ENCODE measurements around the gene LRFN2. TPM values are rescaled to one million over a fixed set of nuclear protein-coding genes. Genes with fewer than 3 reads are reported as not detected.

LRFN2 gene
- total RNA-seq, 4 donors from 2014 or later, result 0.83 TPM; not detected in 3

- Histone ChIP-seq H3K9me3 (no peaks in the 10 kb centered on the region), H3K4me3 (no peak overlapping the region), H3K36me3 (no peaks in the 10 kb centered on the region), H3K4me1 (no peaks in the 10 kb centered on the region), H3K27me3 (no peaks in the 10 kb centered on the region), H3K27ac (no peak overlapping the region)
- TF ChIP-seq, protein P1, sequence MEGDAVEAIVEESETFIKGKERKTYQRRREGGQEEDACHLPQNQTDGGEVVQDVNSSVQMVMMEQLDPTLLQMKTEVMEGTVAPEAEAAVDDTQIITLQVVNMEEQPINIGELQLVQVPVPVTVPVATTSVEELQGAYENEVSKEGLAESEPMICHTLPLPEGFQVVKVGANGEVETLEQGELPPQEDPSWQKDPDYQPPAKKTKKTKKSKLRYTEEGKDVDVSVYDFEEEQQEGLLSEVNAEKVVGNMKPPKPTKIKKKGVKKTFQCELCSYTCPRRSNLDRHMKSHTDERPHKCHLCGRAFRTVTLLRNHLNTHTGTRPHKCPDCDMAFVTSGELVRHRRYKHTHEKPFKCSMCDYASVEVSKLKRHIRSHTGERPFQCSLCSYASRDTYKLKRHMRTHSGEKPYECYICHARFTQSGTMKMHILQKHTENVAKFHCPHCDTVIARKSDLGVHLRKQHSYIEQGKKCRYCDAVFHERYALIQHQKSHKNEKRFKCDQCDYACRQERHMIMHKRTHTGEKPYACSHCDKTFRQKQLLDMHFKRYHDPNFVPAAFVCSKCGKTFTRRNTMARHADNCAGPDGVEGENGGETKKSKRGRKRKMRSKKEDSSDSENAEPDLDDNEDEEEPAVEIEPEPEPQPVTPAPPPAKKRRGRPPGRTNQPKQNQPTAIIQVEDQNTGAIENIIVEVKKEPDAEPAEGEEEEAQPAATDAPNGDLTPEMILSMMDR (IDR thresholded peaks at IDR 0.05), result no peak
- TF ChIP-seq POLR2A (IDR thresholded peaks at IDR 0.05), result no peak
- no peak for DNase-seq
These were observed 155.5 kb downstream of the LRFN2 start for GRCh38 chr6:40431706-40432105.

DNA sequence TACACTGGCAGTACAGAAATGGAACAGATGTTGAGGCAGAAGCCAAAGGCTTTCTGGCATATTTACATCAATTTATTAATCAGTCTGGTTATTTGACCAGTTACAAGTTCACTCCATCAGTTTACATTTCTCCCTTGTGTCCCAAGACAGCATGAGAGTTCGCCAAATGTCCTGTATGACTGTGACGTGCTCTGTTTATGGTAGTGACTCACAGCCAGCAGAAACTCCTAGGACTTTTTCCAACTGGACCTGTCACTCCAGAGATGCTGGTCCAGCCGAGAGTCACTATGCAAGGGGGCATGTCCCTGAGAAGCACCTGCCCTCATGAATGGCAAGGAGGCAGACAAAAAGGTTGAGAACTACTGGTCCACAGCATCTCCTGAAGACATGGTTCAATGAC lies 160.0 kb downstream of the LRFN2 start:
- no peak overlapping the region for H3K4me3 ChIP-seq
- no peaks in the 10 kb centered on the region for H3K36me3 ChIP-seq
- H3K4me1 ChIP-seq, result no peaks in the 10 kb centered on the region
- no peaks in the 10 kb centered on the region for H3K9me3 ChIP-seq
- DNase-seq, result no peak
- no peak overlapping the region for H3K27ac ChIP-seq
- TF ChIP-seq, protein P1 (IDR thresholded peaks at IDR 0.05), result no peak
- TF ChIP-seq POLR2A (IDR thresholded peaks at IDR 0.05), result no peak
- no peaks in the 10 kb centered on the region for H3K27me3 ChIP-seq

DNA sequence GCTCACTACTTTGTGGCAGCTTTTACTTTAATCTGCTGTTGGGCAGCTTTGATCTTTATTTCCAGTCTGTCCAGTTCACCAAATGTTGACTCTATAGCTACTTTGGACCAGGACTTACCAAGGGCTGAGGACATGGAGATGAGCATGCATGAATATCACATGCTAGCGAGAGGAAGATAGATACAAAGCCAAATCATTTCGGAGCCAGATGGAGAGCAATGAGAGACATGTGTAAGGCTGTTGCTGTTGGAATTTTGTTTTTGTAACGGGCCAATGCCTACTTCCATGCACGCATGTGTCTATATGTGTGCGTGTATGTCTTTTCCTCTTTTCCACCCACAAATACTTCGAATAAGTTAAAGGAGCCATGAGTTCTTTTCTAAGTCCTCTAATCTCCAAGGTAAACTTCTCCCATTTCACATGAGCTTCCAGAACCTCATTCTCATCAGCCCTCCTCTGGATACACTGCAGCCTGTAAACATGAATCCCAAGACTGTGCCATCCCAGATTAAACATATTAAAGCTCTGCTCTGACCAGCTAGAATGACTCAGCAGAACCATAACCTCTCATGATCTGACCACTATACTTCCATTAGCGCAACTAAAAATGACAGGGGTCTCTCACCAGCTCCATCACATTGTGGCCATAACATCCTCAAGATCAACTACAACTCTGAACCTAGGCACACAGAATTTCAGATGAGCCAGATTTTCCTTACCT lies 160.7 kb downstream of the LRFN2 start:
- H3K4me1 ChIP-seq, result no peaks in the 10 kb centered on the region
- no peak overlapping the region for H3K27ac ChIP-seq
- H3K27me3 ChIP-seq, result no peaks in the 10 kb centered on the region
- no peaks in the 10 kb centered on the region for H3K36me3 ChIP-seq
- no peak for TF ChIP-seq POLR2A (IDR thresholded peaks at IDR 0.05)
- TF ChIP-seq, protein P1 (IDR thresholded peaks at IDR 0.05), result no peak
- no peaks in the 10 kb centered on the region for H3K9me3 ChIP-seq
- H3K4me3 ChIP-seq, result no peak overlapping the region
- DNase-seq, result no peak

DNA sequence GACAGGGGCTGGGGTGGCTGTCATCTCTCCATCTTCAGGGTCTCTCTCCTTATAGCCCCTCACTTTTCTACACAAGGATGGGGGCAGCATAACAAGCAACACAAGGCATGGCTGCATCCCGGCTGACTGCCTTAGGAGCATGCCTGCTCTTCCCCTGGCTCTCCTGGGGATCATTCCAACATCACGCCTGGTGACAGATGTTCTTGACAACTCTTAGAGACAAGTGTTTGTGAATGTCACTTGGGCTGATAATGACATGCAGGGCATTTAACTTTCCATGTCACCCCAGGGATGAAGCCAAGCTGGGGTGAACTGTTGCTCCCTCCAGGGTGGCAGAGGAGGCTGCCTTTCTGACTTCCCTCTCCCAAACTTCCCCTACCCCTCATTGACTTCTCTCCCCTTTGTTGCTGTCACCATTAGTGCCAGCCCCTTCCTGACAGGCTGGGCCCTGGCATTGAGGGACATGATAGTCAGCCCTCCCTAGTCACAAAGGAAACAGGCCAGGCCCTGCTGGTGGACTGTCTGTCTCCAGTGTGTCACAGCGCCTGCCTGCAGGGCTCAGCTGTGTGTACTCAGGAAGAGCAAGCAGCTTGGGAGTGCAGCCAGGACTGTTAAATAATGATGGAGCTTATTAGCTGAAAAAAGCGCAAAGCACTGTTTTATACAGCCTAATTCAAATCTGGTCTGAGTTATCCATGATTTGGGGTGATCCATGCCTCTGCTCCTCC lies 161.8 kb downstream of the LRFN2 start:
- H3K27ac ChIP-seq, result no peak overlapping the region
- H3K27me3 ChIP-seq, result no peaks in the 10 kb centered on the region
- TF ChIP-seq, protein P1 (IDR thresholded peaks at IDR 0.05), result no peak
- no peak for TF ChIP-seq POLR2A (IDR thresholded peaks at IDR 0.05)
- DNase-seq, result no peak
- H3K36me3 ChIP-seq, result no peaks in the 10 kb centered on the region
- H3K9me3 ChIP-seq, result no peaks in the 10 kb centered on the region
- H3K4me3 ChIP-seq, result no peak overlapping the region
- H3K4me1 ChIP-seq, result no peaks in the 10 kb centered on the region

- no peak overlapping the region for H3K4me3 ChIP-seq
- H3K9me3 ChIP-seq, result no peaks in the 10 kb centered on the region
- TF ChIP-seq POLR2A (IDR thresholded peaks at IDR 0.05), result no peak
- TF ChIP-seq, protein P1 (IDR thresholded peaks at IDR 0.05), result no peak
- no peaks in the 10 kb centered on the region for H3K4me1 ChIP-seq
- DNase-seq, result no peak
- no peaks in the 10 kb centered on the region for H3K36me3 ChIP-seq
- H3K27ac ChIP-seq, result no peak overlapping the region
- no peaks in the 10 kb centered on the region for H3K27me3 ChIP-seq
These were observed 165.1 kb downstream of the LRFN2 start for GRCh38 chr6:40422046-40422445.
